GOT3 (cell line): ENCODE measurements around the gene DOC2A.
A peak's percentile ranks its signal among the peaks of the same experiment; 100 is the strongest.
"Not testable (repeated sequence)": the region's sequence is repeated elsewhere in the genome, so short reads cannot be mapped to it uniquely, and the experiment has no call there.

Source experiments
- DNase-seq: peaks from one replicate; lab custom pipeline; 2025; ENCODE audit warnings: mixed read lengths; lab: John Stamatoyannopoulos, UW

DOC2A gene

DNA sequence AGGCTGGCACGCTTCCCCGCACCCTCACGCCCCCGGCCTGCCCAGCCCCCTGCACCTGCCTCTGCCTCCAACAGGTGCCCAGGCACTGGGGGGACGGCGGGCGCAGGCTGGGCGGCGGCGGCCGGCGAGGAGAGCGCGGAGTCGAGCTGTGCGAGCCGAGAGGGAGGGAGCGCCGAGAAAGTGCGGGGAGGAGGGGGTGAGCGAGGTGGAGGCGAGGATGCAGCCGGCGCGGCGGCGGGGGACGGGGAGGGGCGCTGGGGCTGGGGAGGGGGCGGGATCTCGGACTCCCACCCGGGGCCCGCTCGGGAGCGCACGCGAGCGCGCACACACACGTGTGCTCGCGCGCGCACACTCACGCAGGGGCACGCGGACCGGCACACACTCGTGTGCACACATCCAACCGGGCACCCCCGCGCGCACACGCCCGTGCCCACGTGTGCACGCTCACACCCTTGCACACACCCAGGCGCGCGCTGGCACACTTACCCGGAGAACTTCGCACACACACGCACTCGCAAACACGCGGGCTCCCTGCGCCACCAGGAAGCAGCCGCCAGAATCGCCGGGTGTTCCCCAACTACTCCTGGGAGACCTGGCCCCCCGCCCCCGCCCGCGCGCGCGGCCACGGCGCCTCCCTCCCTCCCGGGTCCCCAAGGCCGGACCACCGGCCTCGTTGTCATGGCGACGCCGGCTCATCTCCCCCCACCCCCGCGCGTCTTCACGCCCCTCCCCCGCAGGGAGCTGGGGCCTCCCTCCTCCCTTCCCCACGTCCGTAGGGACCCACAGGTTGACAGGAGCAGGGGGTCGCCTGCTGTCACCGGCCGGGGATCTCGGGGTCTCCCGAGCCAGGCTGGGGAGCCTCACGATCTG, at the start of gene DOC2A:
DOC2A (minus strand) TSS at position 184 of the 870 bp plus-strand sequence. CDS start 805 bp downstream, outside the sequence.
- DNase-seq = no peak

DNA sequence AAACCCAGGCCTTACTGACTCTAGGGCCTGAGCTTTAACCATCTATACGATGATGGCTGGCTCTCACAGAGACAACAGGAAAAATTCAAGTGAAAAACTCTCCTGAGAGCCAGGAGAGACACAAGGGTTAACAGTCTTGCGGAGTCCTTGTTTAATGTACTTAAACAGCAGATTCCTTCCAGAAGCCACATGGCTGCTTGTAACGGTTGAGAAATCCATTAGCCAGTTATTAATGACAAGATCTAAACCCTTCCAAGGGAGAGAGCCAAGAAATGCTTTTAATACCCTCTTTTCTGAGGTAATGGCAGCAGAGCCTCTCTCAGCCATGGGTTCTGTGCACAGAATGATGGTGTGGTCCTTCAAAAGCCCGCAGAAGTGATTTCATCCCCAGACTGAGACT, 49.5 kb upstream of the DOC2A start:
- DNase-seq = no peak

GRCh38 chr16:30054959-30055553, 44.2 kb upstream of the DOC2A start:
- DNase-seq = no peak

DNA sequence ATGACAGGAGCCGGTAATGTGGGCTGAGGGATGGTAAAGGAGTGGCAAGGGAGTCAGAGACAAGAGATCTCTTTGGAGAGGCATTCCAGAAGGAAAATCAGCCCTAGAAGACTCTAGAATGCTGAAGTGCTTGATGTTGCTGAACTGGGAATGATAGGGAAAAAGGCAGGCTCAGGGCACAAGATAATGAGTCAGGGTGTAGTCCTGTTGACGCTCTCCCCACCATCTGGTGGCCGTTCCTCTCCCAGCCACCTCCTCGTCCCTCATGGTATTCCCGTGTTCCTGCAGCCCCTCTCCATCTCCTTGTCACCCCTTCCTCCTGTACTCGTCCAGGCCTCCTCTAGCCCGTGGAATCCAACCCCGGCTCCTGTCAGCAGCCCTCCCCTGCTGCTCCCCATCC, 43.6 kb upstream of the DOC2A start:
- DNase-seq = no peak

- no peak for DNase-seq
These were observed 42.7 kb upstream of the DOC2A start for GRCh38 chr16:30053376-30054015.

- peak; percentile 80 for DNase-seq
These were observed 42.0 kb upstream of the DOC2A start for GRCh38 chr16:30052671-30053372.

- no peak for DNase-seq
These were observed 40.7 kb upstream of the DOC2A start for GRCh38 chr16:30051518-30051917.

GRCh38 chr16:30049871-30050270, 39.0 kb upstream of the DOC2A start:
- no peak for DNase-seq

- no peak for DNase-seq
These were observed 35.8 kb upstream of the DOC2A start for GRCh38 chr16:30046588-30046987.

DNA sequence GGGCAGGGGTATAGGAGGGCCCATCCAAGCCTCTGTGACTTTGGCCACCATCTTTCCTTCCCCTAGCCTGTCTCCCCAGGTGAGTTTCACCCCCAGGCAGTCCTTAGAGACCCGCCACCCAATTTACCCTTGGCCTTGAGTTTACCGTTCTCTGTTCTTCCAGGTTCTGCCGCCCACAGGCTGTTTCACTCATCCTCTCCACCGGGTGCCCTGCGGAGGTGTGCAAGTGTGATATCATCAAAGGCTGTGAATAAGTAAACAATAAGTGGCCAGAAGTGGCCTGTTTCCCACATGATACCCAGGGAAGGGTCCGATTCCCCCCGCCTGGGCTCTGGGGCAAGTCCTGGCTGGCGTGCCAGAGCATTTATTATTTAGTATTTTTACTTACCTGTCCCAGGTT, 35.4 kb upstream of the DOC2A start:
- no peak for DNase-seq

DNA sequence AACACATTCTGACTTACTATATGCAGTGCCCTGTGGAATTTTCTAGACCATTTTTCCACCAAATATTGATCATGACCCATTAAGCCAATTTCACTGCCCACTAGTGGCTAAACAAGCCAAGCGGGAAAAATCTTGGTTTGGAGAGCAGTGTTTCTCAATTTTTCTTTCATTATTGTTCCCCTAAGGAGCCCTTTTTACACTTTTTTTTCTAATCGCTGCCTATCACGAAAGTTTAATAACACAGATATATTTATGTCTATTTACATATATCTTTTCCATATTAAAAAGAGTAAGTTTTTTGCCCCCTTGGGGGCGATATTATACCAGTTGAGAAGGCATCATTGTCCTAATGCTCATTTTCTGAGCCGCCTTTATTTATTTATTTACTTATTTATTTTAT, 31.0 kb upstream of the DOC2A start:
- DNase-seq = no peak

DNA sequence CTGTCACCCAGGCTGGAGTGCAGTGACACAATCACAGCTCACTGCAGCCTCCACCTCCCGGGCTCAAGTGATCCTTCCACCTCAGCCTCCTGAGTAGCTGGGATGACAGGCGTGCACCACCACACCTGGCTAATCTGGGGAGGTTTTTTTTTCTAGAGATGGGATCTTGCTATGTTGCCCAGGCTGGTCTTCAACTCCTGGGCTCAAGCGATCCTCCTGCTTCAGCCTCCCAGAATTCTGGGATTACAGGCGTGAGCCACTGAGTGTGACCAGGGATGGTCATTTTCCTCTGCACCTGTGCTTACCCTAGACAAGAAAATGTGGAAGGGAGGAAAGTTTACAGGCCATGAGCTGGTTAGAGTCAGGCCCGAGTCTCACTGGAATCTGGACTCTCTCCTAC, 29.9 kb upstream of the DOC2A start:
- DNase-seq = not testable (repeated sequence)

DNA sequence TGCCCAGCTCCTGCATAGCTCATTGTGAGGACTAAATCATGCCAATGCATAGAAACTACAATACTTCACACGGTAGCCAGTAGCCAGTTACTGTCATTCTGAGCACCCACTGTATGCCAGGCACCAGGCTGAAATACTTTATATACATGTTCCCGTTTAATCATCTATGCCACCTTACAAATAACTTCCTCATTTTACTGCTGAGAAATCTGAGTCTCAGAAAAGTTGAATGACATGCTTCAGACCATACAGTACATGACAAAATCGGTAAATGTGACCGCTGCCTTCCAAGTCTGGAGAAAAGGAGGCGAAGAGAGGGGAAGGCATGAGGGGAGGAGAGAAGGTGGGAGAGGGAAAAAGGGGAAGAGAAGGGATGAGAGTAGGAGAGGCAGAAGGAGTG, 29.4 kb upstream of the DOC2A start:
- no peak for DNase-seq

DNA sequence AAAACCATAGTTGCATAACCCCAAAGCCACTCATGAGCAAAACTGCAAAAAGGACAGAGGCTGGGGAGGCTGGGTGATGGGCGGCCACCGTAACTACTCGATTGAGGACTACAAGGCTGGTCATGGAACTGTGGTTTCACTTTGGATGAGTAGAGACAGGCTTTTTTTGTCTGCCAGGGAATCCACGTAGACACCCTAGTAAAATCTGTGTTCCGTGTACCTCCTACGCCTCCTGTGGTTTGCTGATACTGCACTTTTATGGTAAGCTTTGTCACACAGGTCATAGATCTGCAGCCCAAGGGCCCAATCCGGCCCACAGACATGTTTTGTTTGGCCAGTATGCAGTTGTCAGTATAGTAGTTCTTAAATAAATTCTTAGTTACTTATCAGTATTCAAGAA, 22.4 kb upstream of the DOC2A start:
- no peak for DNase-seq

DNA sequence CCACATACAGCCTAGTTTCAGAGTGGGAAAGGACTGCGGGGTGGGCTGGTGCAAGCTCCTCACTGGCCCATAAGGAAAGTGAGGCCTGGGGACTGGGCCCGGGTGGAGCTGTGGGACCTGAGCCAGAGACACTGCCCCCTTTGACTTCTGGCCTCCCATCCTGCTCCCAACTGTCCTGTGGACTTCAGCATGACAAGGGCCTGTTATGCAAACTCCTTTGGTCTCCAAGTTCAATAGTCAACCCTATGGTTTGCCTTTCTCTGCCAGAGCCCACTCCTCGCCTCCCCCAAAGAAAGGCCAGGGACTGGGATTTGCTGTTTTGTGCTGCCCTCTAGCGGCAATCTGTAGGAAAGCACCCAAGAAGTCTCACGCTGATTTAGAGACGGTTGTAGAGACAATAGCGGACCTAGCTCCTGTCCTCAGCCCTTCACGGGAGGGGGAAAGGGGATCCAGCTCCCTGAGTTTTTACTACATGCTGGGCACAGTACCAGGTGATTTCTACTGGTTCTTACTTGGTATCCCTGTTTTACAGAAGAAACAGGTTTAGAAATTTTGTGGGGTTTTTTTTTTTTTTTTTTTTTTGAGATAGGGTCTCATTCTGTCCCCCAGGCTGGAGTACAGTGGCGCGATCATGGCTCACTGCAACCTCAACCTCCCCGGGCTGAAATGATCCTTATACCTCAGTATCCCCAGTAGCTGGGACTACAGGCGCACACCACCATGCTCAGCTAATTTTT, 21.4 kb upstream of the DOC2A start:
- DNase-seq = peak; percentile 21

DNA sequence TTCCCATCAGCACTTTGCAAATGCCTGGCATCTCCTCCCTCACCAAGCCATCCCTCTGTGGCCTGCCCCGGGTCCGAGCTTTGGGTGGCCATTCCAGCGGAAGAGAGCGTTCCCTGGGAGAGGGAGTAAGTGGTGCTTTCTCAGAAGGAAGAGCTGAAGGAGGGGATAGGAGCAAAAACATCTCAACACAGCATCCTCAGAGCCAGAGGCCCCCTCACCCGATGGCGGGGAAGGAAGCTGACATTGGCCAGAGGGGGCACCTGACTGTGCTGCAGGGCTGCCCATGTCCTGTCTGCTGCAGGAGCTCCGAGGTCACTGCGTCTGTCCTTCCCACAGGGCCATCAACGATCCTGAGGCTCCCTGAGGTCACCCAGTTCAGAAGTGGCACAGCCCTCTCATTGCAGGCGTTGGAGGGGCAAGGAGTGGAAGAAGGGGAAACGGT, 20.7 kb upstream of the DOC2A start:
- no peak for DNase-seq

DNA sequence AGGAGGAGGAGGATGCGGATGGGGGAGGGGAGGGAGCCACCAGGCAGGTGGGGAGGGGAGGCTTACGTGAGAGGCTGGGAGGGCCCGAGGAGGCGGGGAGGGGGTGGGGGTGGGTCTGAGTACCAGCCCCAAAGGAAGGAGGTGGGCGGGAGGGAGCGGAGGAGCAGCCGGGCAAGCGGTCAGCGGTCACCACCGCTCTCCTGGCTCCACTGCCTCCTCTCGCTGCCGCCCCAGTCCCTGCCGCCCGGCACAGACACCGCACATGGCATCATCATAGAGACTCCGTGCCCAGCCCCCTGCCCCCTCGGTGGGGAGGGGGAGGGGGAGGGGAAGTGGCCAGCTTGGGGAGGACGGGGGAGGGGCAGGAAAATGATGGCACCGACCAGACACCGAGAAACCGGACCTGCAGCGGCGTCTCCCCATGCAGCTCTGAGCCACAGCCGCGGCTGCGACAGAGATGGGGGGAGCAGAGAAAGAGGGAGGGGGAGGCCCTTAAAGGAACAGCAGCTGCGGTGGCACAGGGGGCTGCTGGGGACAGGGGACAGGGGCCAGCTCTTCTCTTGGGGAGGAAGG, 20.1 kb upstream of the DOC2A start, which contains the start of gene TLCD3B:
TLCD3B (minus strand) TSS at position 431 of the 573 bp plus-strand sequence. CDS start 744 bp downstream, outside the sequence.
- no peak for DNase-seq

DNA sequence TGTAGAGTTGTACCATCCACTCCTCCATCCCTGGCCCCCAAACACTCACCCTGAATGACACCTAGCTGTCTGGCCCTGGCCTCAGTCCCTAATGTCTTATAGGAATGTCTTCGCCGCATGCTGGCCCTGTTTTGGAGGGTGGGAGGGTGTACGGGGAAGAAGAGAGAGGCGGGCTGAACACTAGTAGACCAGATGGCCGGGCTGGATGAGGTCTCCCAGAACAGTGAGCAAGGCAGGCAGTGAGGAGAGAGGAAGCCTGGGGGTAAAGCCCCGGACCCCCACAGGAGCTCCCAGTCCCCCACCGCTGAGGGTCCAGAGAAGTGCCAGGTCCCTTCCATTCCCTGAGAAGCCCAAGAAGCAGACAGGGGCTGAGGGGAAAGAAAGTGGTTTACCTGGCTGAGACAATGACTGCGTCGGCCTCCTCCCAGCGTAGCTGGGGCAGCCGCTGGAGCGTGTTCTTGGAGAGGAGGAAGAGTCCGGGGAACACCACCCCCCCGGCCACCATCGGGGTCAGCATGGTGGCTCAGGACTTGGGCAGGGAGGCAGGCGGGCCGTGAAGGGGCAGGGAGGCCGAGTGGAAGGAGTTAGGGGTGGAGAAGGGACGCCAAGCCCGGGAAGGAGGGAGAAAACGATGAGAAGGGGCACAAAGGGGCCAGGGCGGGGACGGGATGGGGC, 19.3 kb upstream of the DOC2A start:
- DNase-seq = no peak

GRCh38 chr16:30028438-30029076, 17.7 kb upstream of the DOC2A start:
- no peak for DNase-seq
